HG03575 (cell line): ENCODE data around the gene SGCD.
"Not testable (repeated sequence)": the region's sequence is repeated elsewhere in the genome, so short reads cannot be mapped to it uniquely, and the experiment has no call there.

ENCODE experiments used
- ATAC-seq: cut with Tn5 transposase; IDR thresholded peaks from one replicate; pipeline ENCODE4 v1.9.1; 2021; ENCODE audit not compliant: unreplicated experiment, insufficient number of reproducible peaks, low FRiP score; ENCODE audit errors: extremely low read depth

Gene SGCD

GRCh38 chr5:156590978-156591377 is 264.0 kb downstream of the SGCD start:
- no peak for ATAC-seq

GRCh38 chr5:156591631-156592030 is 264.7 kb downstream of the SGCD start:
- no peak for ATAC-seq

GRCh38 chr5:156593546-156593945 is 266.6 kb downstream of the SGCD start:
- no peak for ATAC-seq

- ATAC-seq, result no peak
Observed at GRCh38 chr5:156594406-156594805, 267.4 kb downstream of the SGCD start.

- ATAC-seq, result no peak
Observed at GRCh38 chr5:156595132-156595787, 268.3 kb downstream of the SGCD start.

- no peak for ATAC-seq
Observed at GRCh38 chr5:156597276-156597675, 270.3 kb downstream of the SGCD start.

- ATAC-seq, result no peak
Observed at GRCh38 chr5:156598964-156599363, 272.0 kb downstream of the SGCD start.

GRCh38 chr5:156610582-156610981 is 283.6 kb downstream of the SGCD start:
- ATAC-seq, result not testable (repeated sequence)

GRCh38 chr5:156615901-156616300 is 288.9 kb downstream of the SGCD start:
- ATAC-seq, result no peak

GRCh38 chr5:156617426-156617825 is 290.5 kb downstream of the SGCD start:
- no peak for ATAC-seq

- no peak for ATAC-seq
Observed at GRCh38 chr5:156618601-156619000, 291.6 kb downstream of the SGCD start.

- no peak for ATAC-seq
Observed at GRCh38 chr5:156621719-156622118, 294.8 kb downstream of the SGCD start.

GRCh38 chr5:156623381-156624040 is 296.5 kb downstream of the SGCD start:
- ATAC-seq, result no peak

GRCh38 chr5:156624686-156625085 is 297.7 kb downstream of the SGCD start:
- no peak for ATAC-seq

- no peak for ATAC-seq
Observed at GRCh38 chr5:156628421-156628820, 301.5 kb downstream of the SGCD start.

GRCh38 chr5:156631005-156631404 is 304.0 kb downstream of the SGCD start:
- no peak for ATAC-seq

- ATAC-seq, result no peak
Observed at GRCh38 chr5:156634301-156634700, 307.3 kb downstream of the SGCD start.

- no peak for ATAC-seq
Observed at GRCh38 chr5:156640691-156641241, 313.8 kb downstream of the SGCD start.

- no peak for ATAC-seq
Observed at GRCh38 chr5:156641686-156642085, 314.7 kb downstream of the SGCD start.

- no peak for ATAC-seq
Observed at GRCh38 chr5:156647034-156647451, 320.1 kb downstream of the SGCD start.
